Stimulated activated CD8-positive, alpha-beta memory T cell treated with anti-CD3 and anti-CD28 coated beads, Interleukin-12 subunit alpha, Interleukin-12 subunit beta, amount 100 ng/mL, for 24 hours (primary cell): ENCODE data around the gene TMF1.

Experiments
- DNase-seq: peaks from one replicate; pipeline ENCODE4 v3.0.0-alpha.2; 2020; ENCODE audit errors: extremely low read depth

Gene TMF1

DNA sequence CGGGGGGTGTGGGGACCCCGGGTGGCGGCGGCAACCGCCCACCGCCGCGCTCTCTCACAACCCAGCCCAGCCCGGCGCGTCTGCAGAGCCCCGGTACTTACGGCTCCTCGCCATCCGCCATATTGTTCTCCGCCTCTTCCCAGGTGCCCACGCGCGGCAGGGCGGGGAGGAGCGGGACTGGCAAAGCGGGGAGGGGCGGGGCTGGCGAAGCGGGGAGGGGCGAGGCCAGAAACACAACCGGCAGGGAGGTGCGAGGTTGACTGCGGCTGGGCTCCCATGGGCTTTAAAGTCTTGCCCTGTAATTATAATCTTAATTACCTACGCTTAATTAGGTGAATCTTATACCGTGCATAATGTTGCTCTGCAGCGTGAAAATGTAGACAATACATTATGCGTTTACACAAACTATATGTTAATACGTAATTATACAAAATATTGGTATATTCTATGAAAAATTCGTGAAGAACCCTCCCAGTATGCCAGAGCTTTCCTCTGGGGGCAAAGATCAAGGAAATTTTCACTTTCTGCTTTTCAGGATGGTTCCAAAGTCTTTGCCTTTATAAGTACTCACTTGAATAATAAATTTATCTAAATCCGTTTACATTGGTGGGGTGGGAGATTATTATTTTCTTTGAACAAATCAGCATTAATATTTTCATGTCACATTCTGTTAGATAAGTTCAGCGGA is 28.2 kb upstream of the TMF1 start, which contains the start of gene UBA3:
Gene UBA3 (minus strand): TSS at position 133 of the 688 bp plus-strand sequence. CDS start 12 bp downstream, at position 121.
- peak; percentile 82 for DNase-seq

DNA sequence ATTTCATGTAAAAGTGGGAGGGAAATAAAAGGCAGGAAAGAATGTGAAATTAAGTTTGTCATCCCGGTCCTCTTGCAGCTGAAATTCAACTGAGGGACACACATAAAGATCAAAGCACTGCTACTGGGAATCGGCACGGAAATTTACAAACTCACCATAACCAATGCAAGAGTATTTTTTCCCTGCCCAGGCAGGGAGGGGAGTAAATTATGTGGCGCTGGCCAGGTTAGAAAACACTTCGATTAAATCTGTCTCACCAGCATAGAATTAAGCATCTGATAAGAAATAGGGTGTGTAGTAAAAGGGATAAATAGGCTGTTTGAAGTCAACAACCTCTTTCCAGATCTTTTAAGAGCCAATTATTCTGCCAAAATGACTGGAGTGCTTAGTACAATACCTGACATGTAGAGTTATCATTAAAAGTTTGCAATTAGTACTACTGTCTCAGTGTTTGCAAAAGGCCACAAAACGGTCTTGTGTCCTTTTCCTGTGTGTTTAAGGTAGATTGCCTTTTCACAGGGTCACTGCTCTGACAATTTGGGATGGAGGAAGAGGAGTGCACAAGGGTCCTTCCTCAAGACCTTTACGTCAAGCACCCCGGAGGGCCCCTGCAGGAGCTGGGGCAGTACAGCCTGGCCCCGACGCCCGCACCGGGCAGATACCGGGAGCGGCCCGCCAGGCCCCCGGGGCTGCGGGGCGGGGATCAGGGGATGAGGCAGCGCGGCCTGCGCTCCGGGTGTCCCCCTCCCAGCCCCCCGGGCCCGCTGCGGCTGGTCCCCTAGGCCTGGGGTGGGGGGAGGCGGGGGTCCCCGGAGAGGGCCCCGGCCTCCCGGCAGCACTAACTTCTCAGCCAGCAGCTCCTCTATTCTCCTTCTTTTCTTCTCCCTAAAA is 27.4 kb upstream of the TMF1 start:
- no peak for DNase-seq

DNA sequence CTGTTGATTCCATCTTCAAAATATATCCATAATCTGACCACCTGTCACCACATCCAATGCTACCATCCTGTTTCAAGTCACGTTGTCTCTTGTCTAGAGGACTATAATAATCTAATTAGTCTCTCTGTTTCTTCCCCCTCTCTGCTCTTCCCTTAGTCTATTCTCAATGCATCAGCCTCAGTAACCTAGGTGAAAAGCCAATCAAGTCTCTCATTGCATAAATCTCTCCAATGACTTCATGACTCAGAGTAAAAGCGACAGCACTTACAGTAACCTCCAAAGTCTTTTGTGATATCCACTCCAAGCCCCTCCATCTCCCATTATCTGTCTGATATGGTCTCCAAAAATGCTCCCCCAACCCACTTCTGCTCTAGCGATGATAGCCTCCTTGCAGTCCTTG is 20.8 kb upstream of the TMF1 start:
- no peak for DNase-seq

DNA sequence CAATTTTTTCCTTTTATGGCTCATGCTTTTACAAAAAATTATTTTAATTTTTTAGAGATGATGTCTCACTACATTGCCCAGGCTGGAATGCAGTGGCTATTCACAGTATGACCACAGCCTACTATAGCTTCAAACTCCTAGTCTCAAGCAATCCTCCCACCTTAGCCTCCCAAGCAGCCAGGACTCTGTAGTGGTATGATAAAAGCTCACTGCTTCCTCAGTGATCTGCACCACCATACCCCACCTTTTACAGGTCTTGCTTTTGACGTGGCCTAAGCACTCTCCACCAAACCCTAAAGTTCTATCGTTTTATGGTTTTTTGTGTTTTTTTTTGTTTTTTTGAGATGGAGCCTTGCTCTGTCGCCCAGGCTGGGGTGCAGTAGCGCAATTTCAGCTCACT is 14.0 kb upstream of the TMF1 start:
- no peak for DNase-seq

- DNase-seq = no peak
These were observed 13.3 kb upstream of the TMF1 start for GRCh38 chr3:69065318-69065964.

GRCh38 chr3:69063636-69064035 is 11.5 kb upstream of the TMF1 start:
- no peak for DNase-seq

DNA sequence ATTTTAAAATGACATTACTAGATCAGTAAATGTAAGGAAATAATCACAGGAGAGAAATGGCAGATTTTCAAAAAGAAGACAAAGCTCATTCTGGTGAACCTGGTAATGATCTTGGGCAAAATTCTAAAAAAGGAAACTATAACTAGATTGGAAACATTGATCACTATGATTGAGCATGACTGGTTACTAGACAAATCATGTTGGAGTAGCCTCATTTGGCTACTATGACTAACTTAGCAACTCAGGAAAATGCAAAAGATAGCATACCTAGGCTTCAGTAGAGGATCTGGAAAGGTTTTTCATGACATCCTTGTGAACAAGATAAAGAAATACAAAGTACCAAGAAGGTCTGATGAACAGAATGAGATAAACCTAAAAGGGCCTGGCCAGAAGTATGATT is 7.6 kb upstream of the TMF1 start:
- no peak for DNase-seq

GRCh38 chr3:69058947-69059224 is 6.8 kb upstream of the TMF1 start:
- DNase-seq = no peak

DNA sequence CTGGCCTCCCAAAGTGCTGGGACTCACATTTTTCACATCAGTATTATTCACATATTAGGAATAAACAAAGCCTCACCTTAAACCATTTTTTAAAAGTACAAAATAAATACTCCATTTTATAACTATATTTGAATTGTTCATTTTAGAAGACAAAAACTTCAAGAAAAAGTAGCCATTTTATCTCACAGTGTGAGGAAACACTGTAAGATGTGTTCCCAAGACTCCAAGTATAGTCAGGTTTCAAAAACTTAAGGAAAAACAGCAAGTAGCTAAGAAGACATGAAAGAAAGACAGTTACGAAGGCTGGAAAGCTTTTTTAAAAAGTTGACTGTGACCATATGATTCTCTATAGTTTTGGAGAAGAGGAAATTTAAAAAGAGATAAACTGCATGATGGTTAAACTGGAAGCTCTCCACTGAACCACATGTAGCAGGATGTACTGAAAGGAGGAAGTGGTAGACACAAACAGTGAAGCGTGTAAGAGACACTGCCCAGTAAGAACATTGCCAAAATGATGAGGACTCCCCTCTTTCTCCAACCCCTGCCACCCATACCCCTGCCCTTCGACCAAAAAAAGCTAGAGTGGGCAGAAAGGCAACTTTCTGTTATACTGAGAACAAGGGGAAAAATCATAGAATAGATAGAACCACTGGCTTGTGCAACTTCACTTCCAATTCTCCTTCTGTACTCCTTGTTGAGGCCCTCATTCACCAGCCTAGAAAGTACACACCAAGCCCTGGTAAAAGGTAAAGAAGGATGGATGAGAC is 6.2 kb upstream of the TMF1 start:
- no peak for DNase-seq

DNA sequence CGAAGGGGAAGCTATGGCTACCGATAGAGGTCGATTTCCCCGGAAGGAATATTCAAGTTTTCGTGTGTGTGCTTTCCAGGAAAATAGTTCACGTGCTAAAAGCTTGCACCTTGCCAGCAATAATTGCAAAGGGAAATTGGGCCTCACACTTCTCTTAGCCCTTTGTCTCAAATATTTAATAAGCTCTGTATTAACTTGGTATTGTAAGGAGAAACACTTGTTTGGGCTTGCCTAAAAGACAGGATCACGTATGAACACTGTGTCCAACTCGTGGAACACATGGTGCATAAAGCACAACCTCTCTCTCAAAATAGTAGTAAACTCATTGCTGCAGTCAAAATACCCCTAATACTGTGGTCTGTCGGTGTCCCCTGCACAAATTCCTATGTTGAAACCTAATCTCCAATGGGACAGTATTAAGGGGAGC is 352 bp upstream of the TMF1 start:
- DNase-seq = no peak

- no peak for DNase-seq
These were observed 3.1 kb downstream of the TMF1 start for GRCh38 chr3:69048990-69049389.

DNA sequence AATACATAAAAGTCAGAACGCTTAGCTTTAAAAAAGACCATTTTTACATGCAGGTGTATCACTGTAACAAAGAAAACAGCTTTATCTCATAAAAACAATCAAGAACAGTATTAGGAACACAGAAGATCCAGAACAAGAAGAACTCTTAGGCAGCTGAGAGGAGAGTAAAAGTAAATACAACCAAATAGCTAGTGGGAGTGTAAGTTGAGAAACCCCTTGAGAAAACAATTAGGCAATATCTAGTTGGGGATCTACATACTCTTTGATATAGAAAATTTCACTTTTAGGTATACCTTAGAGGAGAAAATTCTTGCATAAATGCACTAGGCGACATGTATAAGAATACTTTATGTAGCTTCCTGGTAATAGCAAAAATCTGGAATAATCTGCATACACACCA is 7.5 kb downstream of the TMF1 start:
- DNase-seq = no peak

- DNase-seq = no peak
These were observed 18.7 kb downstream of the TMF1 start for GRCh38 chr3:69033470-69033869.

DNA sequence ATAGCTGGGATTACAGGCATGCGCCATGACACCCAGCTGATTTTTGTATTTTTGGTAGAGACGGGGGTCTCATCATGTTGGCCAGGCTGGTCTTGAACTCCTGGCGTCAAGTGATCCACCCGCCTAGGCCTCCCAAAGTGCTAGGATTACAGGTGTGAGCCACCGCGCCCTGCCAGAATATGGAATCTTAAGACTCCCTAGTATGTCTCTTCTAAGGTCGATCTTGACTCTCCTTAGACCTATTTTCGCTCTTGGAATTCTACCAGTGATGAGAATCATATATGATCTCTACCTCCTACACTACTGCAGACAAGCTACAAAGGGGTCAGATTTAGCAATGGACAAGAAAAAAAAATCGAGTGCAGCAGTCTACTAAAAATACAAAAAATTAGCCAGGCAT is 19.4 kb downstream of the TMF1 start:
- no peak for DNase-seq

DNA sequence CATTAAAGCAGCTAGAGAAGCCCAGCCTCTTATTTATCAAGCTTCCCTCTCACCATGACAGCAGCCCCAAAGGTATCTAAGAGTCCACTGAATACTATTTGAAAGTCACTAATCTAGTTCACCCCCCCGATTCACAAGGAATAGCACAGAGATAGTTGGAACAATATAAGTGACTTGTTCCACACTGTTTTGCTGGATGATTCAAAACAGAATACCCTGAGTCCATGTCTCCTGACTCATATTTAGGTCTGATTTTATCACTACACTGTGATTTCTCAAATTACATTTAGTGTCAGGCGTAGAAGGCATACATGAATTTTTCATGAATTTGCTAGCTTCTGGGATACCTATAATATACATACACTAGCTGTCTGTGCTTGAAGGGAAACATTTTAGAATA is 20.0 kb downstream of the TMF1 start:
- DNase-seq = no peak

GRCh38 chr3:69031635-69032034 is 20.5 kb downstream of the TMF1 start:
- DNase-seq = no peak

DNA sequence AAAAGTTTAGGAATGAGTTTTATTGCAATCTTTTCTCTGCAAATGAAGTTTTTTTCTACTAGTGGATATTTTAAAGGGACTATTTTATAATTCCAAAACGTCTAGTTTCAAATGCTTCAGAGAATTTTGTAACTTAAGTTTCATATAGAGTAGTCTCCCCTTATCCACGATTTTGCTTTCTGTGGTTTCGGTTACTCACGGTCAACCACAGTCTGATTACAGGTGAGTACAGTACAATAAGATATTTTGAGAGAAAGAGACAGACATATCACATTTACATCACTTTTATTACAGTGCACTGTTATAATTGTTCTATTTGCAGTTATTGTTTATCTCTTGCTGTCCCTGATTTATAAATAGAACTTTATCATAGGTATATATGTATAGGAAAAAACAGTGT is 31.3 kb downstream of the TMF1 start:
- no peak for DNase-seq

- DNase-seq = no peak
These were observed 31.7 kb downstream of the TMF1 start for GRCh38 chr3:69020424-69020823.

DNA sequence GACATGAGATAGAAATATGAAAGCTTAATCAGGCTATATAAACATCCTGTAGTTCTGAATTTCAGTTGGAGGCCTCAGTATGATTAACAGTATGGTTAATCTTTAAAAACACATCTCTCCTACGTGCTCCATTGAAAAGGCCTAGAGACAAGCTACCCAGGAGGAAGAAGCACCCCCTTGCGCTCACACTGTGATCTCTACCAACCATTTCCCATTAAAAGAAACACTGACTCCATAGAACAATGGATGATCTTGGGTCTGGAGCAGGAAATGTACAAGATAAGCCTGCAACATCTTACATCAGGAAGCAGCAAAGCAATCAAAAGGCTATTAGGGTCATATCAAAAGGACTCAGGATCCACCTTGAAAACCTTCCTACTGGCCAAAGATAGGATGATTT is 35.2 kb downstream of the TMF1 start:
- DNase-seq = no peak

GRCh38 chr3:69016102-69016501 is 36.0 kb downstream of the TMF1 start:
- no peak for DNase-seq

- DNase-seq = no peak
These were observed 38.0 kb downstream of the TMF1 start for GRCh38 chr3:69014022-69014580.
